Endothelial cell (in vitro differentiated cells): ENCODE results near the gene RTRAF. TPM values are rescaled to one million over a fixed set of nuclear protein-coding genes. Genes with fewer than 3 reads are reported as not detected.

Source experiments
- DNase-seq: peaks from one replicate; pipeline ENCODE4 v3.0.0; 2021; ENCODE audit warnings: low spot score
- H3K27ac Mint-ChIP-seq: one replicate; pipeline ENCODE4 v1.8.0; 2021; ENCODE audit warnings: mixed read lengths, inconsistent platforms; ENCODE audit not compliant: unreplicated experiment
- H3K27me3 Mint-ChIP-seq: one replicate; pipeline ENCODE4 v1.8.0; 2021; ENCODE audit warnings: mild to moderate bottlenecking, moderate library complexity, mixed read lengths, inconsistent platforms; ENCODE audit not compliant: unreplicated experiment
- H3K36me3 Mint-ChIP-seq: one replicate; pipeline ENCODE4 v1.8.0; 2021; ENCODE audit warnings: mild to moderate bottlenecking, low read depth, mixed read lengths, inconsistent platforms; ENCODE audit not compliant: unreplicated experiment
- H3K4me1 Mint-ChIP-seq: one replicate; pipeline ENCODE4 v1.8.0; 2021; ENCODE audit warnings: mild to moderate bottlenecking, mixed read lengths, inconsistent platforms; ENCODE audit not compliant: unreplicated experiment
- H3K4me3 Mint-ChIP-seq: one replicate; pipeline ENCODE4 v1.8.0; 2021; ENCODE audit warnings: mild to moderate bottlenecking, mixed read lengths, inconsistent platforms; ENCODE audit not compliant: unreplicated experiment
- H3K9me3 Mint-ChIP-seq: one replicate; pipeline ENCODE4 v1.8.0; 2021; ENCODE audit warnings: mixed read lengths, inconsistent platforms; ENCODE audit not compliant: unreplicated experiment
- CTCF ChIP-seq: fragments of 200-600 bp; sonication (generic); IDR thresholded peaks from one replicate; pipeline ENCODE4 v1.5.0; 2021; ENCODE audit warnings: antibody characterized with exemption; ENCODE audit not compliant: unreplicated experiment
- total RNA-seq: library from RNA; stranded (reverse); fragmentation: NEBNext Ultra II Directional; extraction: Animal tissue kit (Norgen Biotek cat#: 25700); gene quantifications from one replicate; pipeline ENCODE4 v1.2.1, GENCODE V29; 2021; ENCODE audit not compliant: unreplicated experiment

Gene RTRAF
- total RNA-seq, 1 donor from 2014 or later = 260 TPM

GRCh38 chr14:52043690-52044089, 54.3 kb downstream of the RTRAF start:
- peak; percentile 70 for DNase-seq
- H3K27ac Mint-ChIP-seq = no peak overlapping the region
- peaks cover 3% of the 10 kb centered on the region for H3K4me1 Mint-ChIP-seq
- no peaks in the 10 kb centered on the region for H3K9me3 Mint-ChIP-seq
- no peak overlapping the region for H3K4me3 Mint-ChIP-seq
- H3K27me3 Mint-ChIP-seq = peaks cover 7% of the 10 kb centered on the region
- TF ChIP-seq CTCF = peak; percentile 87
- peaks cover 4% of the 10 kb centered on the region for H3K36me3 Mint-ChIP-seq

GRCh38 chr14:52044791-52045522, 55.6 kb downstream of the RTRAF start:
- Mint-ChIP-seq H3K36me3 (peaks cover 3% of the 10 kb centered on the region), H3K27ac (no peak overlapping the region), H3K27me3 (peaks cover 5% of the 10 kb centered on the region), H3K9me3 (no peaks in the 10 kb centered on the region), H3K4me3 (no peak overlapping the region), H3K4me1 (peaks cover 3% of the 10 kb centered on the region)
- no peak for DNase-seq
- TF ChIP-seq CTCF = no peak

GRCh38 chr14:52046376-52046917, 57.1 kb downstream of the RTRAF start:
- peaks cover 6% of the 10 kb centered on the region for H3K4me1 Mint-ChIP-seq
- no peak for DNase-seq
- no peaks in the 10 kb centered on the region for H3K9me3 Mint-ChIP-seq
- peaks cover 8% of the 10 kb centered on the region for H3K36me3 Mint-ChIP-seq
- no peak for TF ChIP-seq CTCF
- H3K27ac Mint-ChIP-seq = no peak overlapping the region
- H3K27me3 Mint-ChIP-seq = peaks cover 5% of the 10 kb centered on the region
- no peak overlapping the region for H3K4me3 Mint-ChIP-seq

GRCh38 chr14:52048116-52048515, 58.8 kb downstream of the RTRAF start:
- H3K9me3 Mint-ChIP-seq = no peaks in the 10 kb centered on the region
- no peak overlapping the region for H3K27ac Mint-ChIP-seq
- peaks cover 9% of the 10 kb centered on the region for H3K36me3 Mint-ChIP-seq
- TF ChIP-seq CTCF = no peak
- no peak overlapping the region for H3K4me3 Mint-ChIP-seq
- H3K27me3 Mint-ChIP-seq = peaks cover 5% of the 10 kb centered on the region
- peaks cover 22% of the 10 kb centered on the region for H3K4me1 Mint-ChIP-seq
- DNase-seq = no peak

GRCh38 chr14:52048641-52049204, 59.4 kb downstream of the RTRAF start:
- Mint-ChIP-seq H3K27ac (no peak overlapping the region), H3K9me3 (no peaks in the 10 kb centered on the region), H3K27me3 (peaks cover 4% of the 10 kb centered on the region), H3K4me3 (no peak overlapping the region), H3K4me1 (peaks cover 20% of the 10 kb centered on the region), H3K36me3 (peaks cover 15% of the 10 kb centered on the region)
- no peak for TF ChIP-seq CTCF
- no peak for DNase-seq
